HuH-7.5 (cell line): ENCODE measurements around the gene TMED5.

ENCODE experiments used
- DNase-seq: peaks from one replicate; pipeline ENCODE4 v3.0.0; 2011; ENCODE audit warnings: low spot score

The TMED5 gene

GRCh38 chr1:93123201-93123783 lies 56.9 kb downstream of the TMED5 start:
- no peak for DNase-seq

GRCh38 chr1:93120614-93121013 lies 59.6 kb downstream of the TMED5 start:
- no peak for DNase-seq

GRCh38 chr1:93114391-93114790 lies 65.8 kb downstream of the TMED5 start:
- no peak for DNase-seq

GRCh38 chr1:93113127-93113526 lies 67.1 kb downstream of the TMED5 start:
- no peak for DNase-seq

- no peak for DNase-seq
These were observed 68.7 kb downstream of the TMED5 start for GRCh38 chr1:93111561-93111960.

GRCh38 chr1:93111065-93111464 lies 69.1 kb downstream of the TMED5 start:
- no peak for DNase-seq

GRCh38 chr1:93109578-93109977 lies 70.6 kb downstream of the TMED5 start:
- no peak for DNase-seq

- DNase-seq = no peak
These were observed 71.9 kb downstream of the TMED5 start for GRCh38 chr1:93108335-93108734.

GRCh38 chr1:93107395-93107794 lies 72.8 kb downstream of the TMED5 start:
- no peak for DNase-seq

- no peak for DNase-seq
These were observed 74.0 kb downstream of the TMED5 start for GRCh38 chr1:93106226-93106625.

GRCh38 chr1:93102142-93102541 lies 78.1 kb downstream of the TMED5 start:
- no peak for DNase-seq
